Measurements from ENCODE around the gene ZMYND15.

The ZMYND15 gene

GRCh38 chr17:4742133-4742532 is 2.5 kb downstream of the ZMYND15 start:
- Histone ChIP-seq H3K27ac (replicated peaks) (no peak overlapping the region), H3K4me3 (replicated peaks; ENCODE audit: insufficient read depth, low read length) (no peak overlapping the region), H3K27me3 (ENCODE audit: insufficient read depth, poor library complexity, severe bottlenecking) (peaks cover 10% of the 10 kb centered on the region)
- DNase-seq (ENCODE audit: low read depth in 1 of 2, low spot score in 1 of 2): no peak
- TF ChIP-seq REST (IDR thresholded peaks at IDR 0.05; ENCODE audit: insufficient replicate concordance, low read depth): no peak

- peaks cover 10% of the 10 kb centered on the region for H3K27me3 ChIP-seq (ENCODE audit: insufficient read depth, poor library complexity, severe bottlenecking)
Observed at GRCh38 chr17:4742629-4743028, 3.0 kb downstream of the ZMYND15 start.

GRCh38 chr17:4743216-4743615 is 3.6 kb downstream of the ZMYND15 start:
- Histone ChIP-seq H3K27ac (replicated peaks) (no peak overlapping the region), H3K4me3 (replicated peaks; ENCODE audit: insufficient read depth, low read length) (no peak overlapping the region), H3K27me3 (ENCODE audit: insufficient read depth, poor library complexity, severe bottlenecking) (peaks cover 10% of the 10 kb centered on the region)
- TF ChIP-seq CTCF (IDR thresholded peaks at IDR 0.05; ENCODE audit: insufficient read depth, low read length): no peak
- TF ChIP-seq SPI1 (IDR thresholded peaks at IDR 0.05; ENCODE audit: borderline replicate concordance, low read depth): no peak
- TF ChIP-seq REST (IDR thresholded peaks at IDR 0.05; ENCODE audit: insufficient replicate concordance, low read depth): no peak
- no peak for TF ChIP-seq GABPA (IDR thresholded peaks at IDR 0.05; ENCODE audit: low read depth)
- no peak for TF ChIP-seq POLR2AphosphoS5 (IDR thresholded peaks at IDR 0.05; ENCODE audit: low read depth)
- no peak for DNase-seq (ENCODE audit: low read depth in 1 of 2, low spot score in 1 of 2)

More at GRCh38 chr17:4742629-4743028, 3.0 kb downstream of the ZMYND15 start:
- TF ChIP-seq CTCF (IDR thresholded peaks at IDR 0.05; ENCODE audit: insufficient read depth, low read length) (no peak), POLR2AphosphoS5 (IDR thresholded peaks at IDR 0.05; ENCODE audit: low read depth) (no peak), GABPA (IDR thresholded peaks at IDR 0.05; ENCODE audit: low read depth) (no peak)
- Histone ChIP-seq H3K27ac (replicated peaks) (no peak overlapping the region), H3K4me3 (replicated peaks; ENCODE audit: insufficient read depth, low read length) (no peak overlapping the region)
- DNase-seq (ENCODE audit: low read depth in 1 of 2, low spot score in 1 of 2): no peak

GRCh38 chr17:4743898-4744297 is 4.3 kb downstream of the ZMYND15 start:
- H3K27ac ChIP-seq (replicated peaks): no peak overlapping the region
- H3K4me3 ChIP-seq (replicated peaks; ENCODE audit: insufficient read depth, low read length): no peak overlapping the region
- peaks cover 5% of the 10 kb centered on the region for H3K27me3 ChIP-seq (ENCODE audit: insufficient read depth, poor library complexity, severe bottlenecking)
- no peak for DNase-seq (ENCODE audit: low read depth in 1 of 2, low spot score in 1 of 2)
- TF ChIP-seq GABPA (IDR thresholded peaks at IDR 0.05; ENCODE audit: low read depth): no peak
- no peak for TF ChIP-seq POLR2AphosphoS5 (IDR thresholded peaks at IDR 0.05; ENCODE audit: low read depth)
- TF ChIP-seq REST (IDR thresholded peaks at IDR 0.05; ENCODE audit: insufficient replicate concordance, low read depth): no peak
- TF ChIP-seq SPI1 (IDR thresholded peaks at IDR 0.05; ENCODE audit: borderline replicate concordance, low read depth): no peak
- TF ChIP-seq CTCF (IDR thresholded peaks at IDR 0.05; ENCODE audit: insufficient read depth, low read length): no peak
